Karpas-422 (cell line): Measurements from ENCODE around the gene UBASH3A. TPM values are rescaled to one million over a fixed set of nuclear protein-coding genes. Genes with fewer than 3 reads are reported as not detected.

Experiments
- DNase-seq: peaks from one replicate; pipeline ENCODE4 v3.0.0-alpha.2; 2015
- H2AFZ ChIP-seq: fragments of 200-600 bp; sonication (generic); 2 replicates; pipeline ENCODE4 v1.6.1; 2014; ENCODE audit warnings: antibody characterized with exemption, low read length, mixed read lengths
- H3K27ac ChIP-seq: fragments of 200-600 bp; sonication (generic); 2 replicates; pipeline ENCODE4 v1.5.1; 2014; ENCODE audit warnings: mild to moderate bottlenecking, low read length, moderate library complexity
- H3K27me3 ChIP-seq: fragments of 200-600 bp; sonication (generic); 2 replicates; pipeline ENCODE4 v1.6.1; 2014; ENCODE audit warnings: low read length, mixed read lengths
- H3K36me3 ChIP-seq: fragments of 200-600 bp; sonication (generic); 2 replicates; pipeline ENCODE4 v1.6.1; 2014; ENCODE audit warnings: low read length, mixed read lengths; ENCODE audit not compliant: insufficient read depth
- H3K4me1 ChIP-seq: fragments of 200-600 bp; sonication (generic); 2 replicates; pipeline ENCODE4 v1.6.1; 2014; ENCODE audit warnings: mild to moderate bottlenecking, low read length, mixed read lengths
- H3K4me2 ChIP-seq: fragments of 200-600 bp; sonication (generic); 2 replicates; pipeline ENCODE4 v1.6.1; 2014; ENCODE audit warnings: low read length, low read depth, mild to moderate bottlenecking; ENCODE audit not compliant: poor library complexity, severe bottlenecking
- H3K4me3 ChIP-seq: fragments of 200-600 bp; sonication (generic); 2 replicates; pipeline ENCODE4 v1.5.1; 2014; ENCODE audit warnings: mild to moderate bottlenecking, antibody characterized with exemption, low read length, mixed read lengths
- H3K79me2 ChIP-seq: fragments of 200-600 bp; sonication (generic); 2 replicates; pipeline ENCODE4 v1.6.1; 2014; ENCODE audit warnings: mild to moderate bottlenecking, low read length, mixed read lengths
- H3K9ac ChIP-seq: fragments of 200-600 bp; sonication (generic); 2 replicates; pipeline ENCODE4 v1.6.0; 2014; ENCODE audit warnings: low read length
- H3K9me2 ChIP-seq: fragments of 200-600 bp; sonication (generic), shearing (Covaris generic); replicated peaks from 2 replicates; pipeline ENCODE4 v1.6.0; 2014; ENCODE audit warnings: mild to moderate bottlenecking, low read length, moderate library complexity; ENCODE audit not compliant: insufficient read depth
- H3K9me3 ChIP-seq: fragments of 300-700, 200-600 bp; sonication (generic); 2 replicates; pipeline ENCODE4 v1.6.1; 2014; ENCODE audit warnings: low read length, mixed read lengths
- H4K20me1 ChIP-seq: fragments of 200-600 bp; sonication (generic); 2 replicates; pipeline ENCODE4 v1.6.1; 2014; ENCODE audit warnings: mild to moderate bottlenecking, antibody characterized with exemption, low read length, low read depth; ENCODE audit not compliant: insufficient read depth
- small RNA-seq: library from RNA; depleted of rRNA; stranded (forward); fragments of <200 nt; gene quantifications from one replicate; pipeline ENCODE3, GENCODE V24; 2014
- total RNA-seq: library from RNA; depleted of rRNA; stranded (reverse); fragments of >200 nt; shearing (Covaris generic); gene quantifications from 2 replicates; pipeline ENCODE4 v1.2.3, GENCODE V29; 2014; ENCODE audit warnings: low replicate concordance; rRNA removed

UBASH3A gene
- total RNA-seq, 1 experiment from 2014 or later, result not detected

DNA sequence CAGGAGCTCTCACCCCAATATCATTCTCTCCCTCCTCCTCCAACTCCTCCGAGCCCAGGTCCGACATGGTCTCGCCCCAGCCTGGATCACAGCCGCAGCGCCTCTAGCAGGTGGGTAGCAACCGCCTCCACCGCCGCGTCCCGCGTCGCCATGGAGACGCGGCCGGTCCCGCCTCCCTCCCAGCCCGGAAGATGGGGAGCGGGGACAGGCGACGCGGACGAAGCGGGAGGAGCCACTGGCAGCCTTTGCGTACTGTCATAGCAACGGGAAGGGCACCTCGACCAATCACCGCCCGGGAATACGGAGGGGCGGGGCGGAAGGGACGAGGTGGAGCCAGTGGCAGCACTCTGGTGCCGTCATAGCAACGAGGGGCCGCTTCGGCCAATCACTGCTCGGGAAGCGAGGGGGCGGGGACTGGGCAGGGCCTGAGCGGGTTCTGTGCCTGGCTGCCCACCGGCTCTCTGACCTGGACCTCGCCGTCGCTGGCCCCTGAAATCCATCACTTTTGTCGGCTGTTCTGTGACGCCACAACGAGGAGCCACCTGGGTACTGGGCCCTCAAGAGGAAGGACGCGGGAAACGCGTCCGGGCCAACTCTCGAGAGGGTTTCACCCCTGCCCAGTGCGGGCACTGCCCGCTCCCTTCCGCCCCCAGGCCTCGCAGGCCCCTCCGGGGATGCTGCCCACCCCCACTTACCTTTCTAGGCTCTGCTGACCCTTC, 92.6 kb downstream of the UBASH3A start, which contains the start of gene RSPH1:
Gene RSPH1, minus strand, starts transcription at position 105 of the 719 bp plus-strand sequence. Its CDS starts 38 bp downstream, at position 67.
- no peaks in the 10 kb centered on the region for H3K27me3 ChIP-seq
- no peaks in the 10 kb centered on the region for H3K79me2 ChIP-seq
- no peak within 1 kb of the TSS for H3K27ac ChIP-seq
- H3K9ac ChIP-seq, result peak within 1 kb of the TSS; percentile 95
- peak within 1 kb of the TSS; percentile 95 for H3K4me3 ChIP-seq
- H4K20me1 ChIP-seq, result no peaks in the 10 kb centered on the region
- H3K36me3 ChIP-seq, result no peaks in the 10 kb centered on the region
- no peaks in the 10 kb centered on the region for H3K9me2 ChIP-seq
- H2AFZ ChIP-seq, result peak within 1 kb of the TSS; percentile 89; the same call in 1 of the 2 replicates
- H3K4me2 ChIP-seq, result peak within 1 kb of the TSS; percentile 99
- H3K9me3 ChIP-seq, result no peaks in the 10 kb centered on the region
- peak; percentile 100 for DNase-seq
- peaks cover 21% of the 10 kb centered on the region for H3K4me1 ChIP-seq

DNA sequence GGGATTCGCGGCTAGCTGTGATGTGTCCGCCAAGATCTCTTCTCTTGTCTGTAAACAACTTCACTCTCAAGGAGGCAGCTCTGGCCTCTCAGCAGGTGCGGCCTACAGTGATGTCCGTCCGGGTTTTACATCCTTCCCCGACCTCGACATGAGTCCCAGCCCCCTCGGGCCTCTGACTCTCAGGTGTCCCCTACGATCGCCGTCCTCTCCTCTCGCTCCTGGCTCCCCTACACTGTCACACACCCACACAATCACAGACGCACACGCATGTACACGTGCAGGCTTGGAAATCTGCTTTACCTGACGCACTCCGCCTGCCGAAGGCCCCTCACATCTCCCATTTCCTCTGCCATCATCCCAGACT, 93.1 kb downstream of the UBASH3A start:
- peak overlapping the region; percentile 99 for H3K4me2 ChIP-seq
- H3K27ac ChIP-seq, result no peak overlapping the region
- H3K9ac ChIP-seq, result peak overlapping the region; percentile 95
- no peaks in the 10 kb centered on the region for H3K79me2 ChIP-seq
- no peaks in the 10 kb centered on the region for H3K27me3 ChIP-seq
- no peaks in the 10 kb centered on the region for H3K9me2 ChIP-seq
- peak overlapping the region; percentile 95 for H3K4me3 ChIP-seq
- no peaks in the 10 kb centered on the region for H3K9me3 ChIP-seq
- peak overlapping the region; percentile 89; the same call in 1 of the 2 replicates for H2AFZ ChIP-seq
- no peaks in the 10 kb centered on the region for H4K20me1 ChIP-seq
- no peak for DNase-seq
- H3K36me3 ChIP-seq, result no peaks in the 10 kb centered on the region
- peaks cover 21% of the 10 kb centered on the region for H3K4me1 ChIP-seq

Small RNAs within 50 kb of the gene (small RNA-seq; reads per million reads assigned to genes)
- gene RNU6-1149P, result not detected

Other genes starting within 250 kb of the UBASH3A start
- gene ABCG1, start 184.8 kb upstream of the UBASH3A start, total RNA-seq, result not detected in 2 replicates
- gene TFF3, start 88.5 kb upstream of the UBASH3A start, total RNA-seq, result not detected in 2 replicates
- not detected in 2 replicates for gene TFF2, start 52.9 kb upstream of the UBASH3A start, total RNA-seq
- not detected in 2 replicates for gene TFF1, start 37.4 kb upstream of the UBASH3A start, total RNA-seq
- gene TMPRSS3, start 7.8 kb upstream of the UBASH3A start, total RNA-seq, result not detected in 2 replicates
- 0.26 and 0.54 TPM in 2 replicates for gene RSPH1, start 92.3 kb downstream of the UBASH3A start, total RNA-seq
- 47.1 and 51.4 TPM in 2 replicates for gene SLC37A1, start 110.0 kb downstream of the UBASH3A start, total RNA-seq
- gene PDE9A, start 249.7 kb downstream of the UBASH3A start, total RNA-seq, result not detected in 2 replicates